Endothelial cell of umbilical vein (primary cell): ENCODE data around the gene LRWD1. TPM values are rescaled to one million over a fixed set of nuclear protein-coding genes. Genes with fewer than 3 reads are reported as not detected.

Source experiments
- BruUV-seq: library from RNA; stranded (reverse); fragments of 400-500 nt; replicated peaks from 2 replicates; lab custom pipeline; 2021; lab: Mats Ljungman, UMichigan
- CTCF ChIA-PET: fragments of 300-600, 350-600 bp; sonication (Branson Sonifier 250); formaldehyde crosslinking; loops from one replicate; lab custom pipeline; 2021; ENCODE audit warnings: antibody characterized with exemption, inconsistent platforms; lab: Charles Lee
- POLR2A ChIA-PET: fragments of 300-600, 350-600 bp; sonication (Branson Sonifier 250); formaldehyde crosslinking; loops from one replicate; lab custom pipeline; 2021; ENCODE audit warnings: antibody characterized with exemption, inconsistent platforms; lab: Charles Lee
- DNase-seq: peaks from one replicate; pipeline ENCODE4 v3.0.0-alpha.2; 2011; ENCODE audit warnings: low read depth, low spot score
- FAIRE-seq: peaks from 2 replicates; lab custom pipeline; 2011; peaks lifted over from hg19 to GRCh38; lab: Jason Lieb, UNC
- H2AFZ ChIP-seq: 2 replicates; pipeline ENCODE4 v1.6.0; 2012; ENCODE audit warnings: low read depth, low read length, control low read depth, inconsistent platforms
- H3K27ac ChIP-seq: 2 replicates; pipeline ENCODE4 v1.5.1; 2011; ENCODE audit warnings: low read depth, mild to moderate bottlenecking, control low read depth, low read length, moderate library complexity; ENCODE audit not compliant: insufficient read depth
- H3K27me3 ChIP-seq, 2 experiments: 2 replicates each; pipeline versions ENCODE4 v1.6.0 to v1.6.1; 2011; ENCODE audit warnings: low read length in 2 of 2, mixed read lengths in 1 of 2; ENCODE audit not compliant: control insufficient read depth in 2 of 2, insufficient read depth in 2 of 2
- H3K36me3 ChIP-seq, 2 experiments: 2 replicates in 1 of 2; 3 replicates in 1 of 2; pipeline ENCODE4 v1.5.1; 2011; ENCODE audit warnings: low read length in 2 of 2, mild to moderate bottlenecking in 1 of 2, moderate library complexity in 1 of 2; ENCODE audit not compliant: control insufficient read depth in 2 of 2, insufficient read depth in 2 of 2; ENCODE audit errors: extremely low read depth in 1 of 2
- H3K4me1 ChIP-seq: 3 replicates; pipeline ENCODE4 v1.5.1; 2011; ENCODE audit warnings: mild to moderate bottlenecking, low read length; ENCODE audit not compliant: control insufficient read depth, insufficient read depth; ENCODE audit errors: extremely low read depth
- H3K4me2 ChIP-seq: 2 replicates; pipeline ENCODE4 v1.6.1; 2011; ENCODE audit warnings: low read length, control low read depth, mixed read lengths; ENCODE audit not compliant: insufficient read depth
- H3K4me3 ChIP-seq, 3 experiments: fragments of 200-600 bp in 1 of 3; sonication (generic), shearing (Covaris generic) in 1 of 3; replicated peaks in 1 of 3; 2 replicates each; pipeline ENCODE4 v1.5.1; 2011 to 2016; ENCODE audit warnings: control low read depth in 3 of 3, low read length in 3 of 3, mild to moderate bottlenecking in 2 of 3, inconsistent platforms in 1 of 3, low read depth in 1 of 3, moderate library complexity in 1 of 3; ENCODE audit not compliant: insufficient read depth in 1 of 3
- H3K79me2 ChIP-seq: 2 replicates; pipeline ENCODE4 v1.6.0; 2012; ENCODE audit warnings: low read length, inconsistent platforms; ENCODE audit not compliant: control insufficient read depth, insufficient read depth
- H3K9ac ChIP-seq: replicated peaks from 2 replicates; pipeline ENCODE3; 2011; ENCODE audit warnings: low read length, control low read depth; ENCODE audit not compliant: insufficient read depth; ENCODE audit errors: extremely low read depth
- H3K9me1 ChIP-seq: replicated peaks from 3 replicates; pipeline ENCODE4 v1.6.0; 2011; ENCODE audit warnings: mild to moderate bottlenecking, low read length; ENCODE audit not compliant: control insufficient read depth, insufficient read depth; ENCODE audit errors: extremely low read depth
- H3K9me3 ChIP-seq: replicated peaks from 2 replicates; pipeline ENCODE4 v1.5.1; 2012; ENCODE audit warnings: low read length, inconsistent platforms; ENCODE audit not compliant: control insufficient read depth, insufficient read depth
- H4K20me1 ChIP-seq: replicated peaks from 2 replicates; pipeline ENCODE3; 2011; ENCODE audit warnings: mild to moderate bottlenecking, low read length; ENCODE audit not compliant: control insufficient read depth, insufficient read depth; ENCODE audit errors: extremely low read depth
- CTCF ChIP-seq, 2 donors: IDR thresholded peaks; 1 replicate in 1 of 2; 2 replicates in 1 of 2; pipeline ENCODE4 v1.5.1; 2011; ENCODE audit warnings: low read length in 2 of 2, mild to moderate bottlenecking in 2 of 2, moderate library complexity in 2 of 2, control low read depth in 1 of 2, inconsistent platforms in 1 of 2, low read depth in 1 of 2; ENCODE audit not compliant: insufficient read depth in 1 of 2; ENCODE audit errors: extremely low read depth in 1 of 2
- EZH2 ChIP-seq: IDR thresholded peaks from 2 replicates; pipeline ENCODE4 v1.6.1; 2012; ENCODE audit warnings: borderline replicate concordance, low read depth, mild to moderate bottlenecking, moderate library complexity, low read length, inconsistent platforms; ENCODE audit not compliant: severe bottlenecking
- FOS ChIP-seq: IDR thresholded peaks from 2 replicates; pipeline ENCODE4 v1.6.1; 2011; ENCODE audit warnings: mild to moderate bottlenecking, low read length, moderate library complexity, borderline replicate concordance; ENCODE audit not compliant: insufficient read depth
- GATA2 ChIP-seq: IDR thresholded peaks from 2 replicates; pipeline ENCODE4 v1.7.0; 2011; ENCODE audit warnings: low read depth, mild to moderate bottlenecking, moderate library complexity, mixed read lengths, low read length; ENCODE audit not compliant: insufficient read length, insufficient read depth
- JUN ChIP-seq: IDR thresholded peaks from 2 replicates; pipeline ENCODE4 v1.6.1; 2011; ENCODE audit warnings: borderline replicate concordance, low read depth; ENCODE audit not compliant: insufficient read length, insufficient read depth
- MYC ChIP-seq: IDR thresholded peaks from one replicate; pipeline ENCODE4 v1.6.1; 2011; ENCODE audit warnings: mild to moderate bottlenecking, low read depth, low read length
- POLR2A ChIP-seq: IDR thresholded peaks from 2 replicates; pipeline ENCODE4 v1.6.1; 2012; ENCODE audit warnings: low read depth, mild to moderate bottlenecking, control low read depth, low read length
- POLR2AphosphoS5 ChIP-seq: IDR thresholded peaks from 2 replicates; pipeline ENCODE4 v1.6.1; 2012; ENCODE audit warnings: low read depth, mild to moderate bottlenecking, control low read depth, low read length, moderate library complexity; ENCODE audit not compliant: insufficient read depth
- dilution Hi-C: fragments of 300-500 bp; cut with MboI; formaldehyde crosslinking; loops from one replicate; pipeline ENCODE4 v1.15.0; 2019; ENCODE audit warnings: low sequenced_read_pairs; ENCODE audit not compliant: extremely low pct_ligation_motif_present
- intact Hi-C: fragments of 100-400 bp; cut with micrococcal nuclease; formaldehyde crosslinking; loops from one replicate; pipeline ENCODE4 v1.10.0; 2022
- polyA plus RNA-seq, 4 experiments: library from polyadenylated mRNA; depleted of rRNA in 3 of 4; stranded (reverse) in 3 of 4; unstranded in 1 of 4; fragments of >200 nt; gene quantifications; 2 replicates each; pipeline versions ENCODE4 v1.2.1 to v1.2.3, GENCODE V29; 2011 to 2012; ENCODE audit warnings: missing spikeins in 1 of 4
- total RNA-seq: library from RNA; stranded (reverse); gene quantifications from 2 replicates; pipeline ENCODE4 v1.2.3, GENCODE V29; 2021
- TF ChIP-seq, protein P1 (sequence below): IDR thresholded peaks from 2 replicates; pipeline ENCODE4 v1.6.1; 2011; ENCODE audit not compliant: insufficient read depth, insufficient read length

LRWD1 gene
- total and polyA plus RNA-seq, 2 donors (not counting 3 experiments of a cell fraction or from before 2014, with no cell fraction given): 21.7 to 22.7 TPM

DNA sequence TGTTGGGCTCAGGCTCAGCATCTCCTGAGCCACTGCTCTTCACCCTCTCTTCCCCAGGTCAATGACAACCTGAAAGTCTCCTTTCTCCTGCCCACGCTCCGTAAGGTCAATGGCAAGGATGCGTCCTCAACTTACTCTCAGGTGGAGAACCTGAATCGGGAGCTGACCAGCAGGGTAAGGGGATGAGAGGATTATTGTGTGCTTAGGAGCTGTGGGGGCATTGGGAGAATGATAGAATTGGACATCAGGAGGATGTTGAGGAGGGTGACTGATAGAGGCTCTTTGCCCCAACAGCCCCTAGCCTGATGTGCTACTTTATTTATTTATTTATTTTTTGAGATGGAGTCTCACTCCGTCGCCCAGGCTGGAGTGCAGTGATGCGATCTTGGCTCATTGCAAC is 1.3 kb downstream of the LRWD1 start:
- ChIA-PET CTCF (interaction anchor here (1.1 to 1.4 kb wide), 2 partner anchors 54 to 62 kb away, joined by 5 to 10 read pairs; no protein-coding TSS in a partner anchor), POLR2A (no interaction called here)
- Histone ChIP-seq H4K20me1 (no peaks in the 10 kb centered on the region), H3K79me2 (peaks cover 6% of the 10 kb centered on the region), H3K9me3 (no peaks in the 10 kb centered on the region), H3K4me3 (no peak overlapping the region), H3K9ac (no peak overlapping the region), H3K4me2 (peak overlapping the region; percentile 53), H2AFZ (no peak overlapping the region), H3K4me1 (peaks cover 9% of the 10 kb centered on the region), H3K36me3 (peaks cover 0 to 8% of the 10 kb centered on the region in 2 experiments), H3K27me3 (no peaks in the 10 kb centered on the region), H3K27ac (no peak overlapping the region), H3K9me1 (no peaks in the 10 kb centered on the region)
- intact Hi-C loops (no loop called here), dilution Hi-C loops (no loop called here)
- BruUV-seq: no TSS peak
- TF ChIP-seq JUN (no peak), EZH2 (no peak), POLR2A (no peak), GATA2 (no peak), MYC (no peak), POLR2AphosphoS5 (no peak), FOS (no peak), CTCF (IDR thresholded peaks at IDR 0.05; ENCODE audit: extremely low read depth in 1 of 2, insufficient read depth in 1 of 2, low read depth in 1 of 2, low read length in 2 of 2) (no peak)
- TF ChIP-seq, protein P1, sequence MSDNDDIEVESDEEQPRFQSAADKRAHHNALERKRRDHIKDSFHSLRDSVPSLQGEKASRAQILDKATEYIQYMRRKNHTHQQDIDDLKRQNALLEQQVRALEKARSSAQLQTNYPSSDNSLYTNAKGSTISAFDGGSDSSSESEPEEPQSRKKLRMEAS: no peak
- DNase-seq (no peak), FAIRE-seq (no peak)
